ENCODE results near the gene CMIP. TPM values are rescaled to one million over a fixed set of nuclear protein-coding genes. Genes with fewer than 3 reads are reported as not detected.

The CMIP gene
- total RNA-seq, 1 donor from 2014 or later = 59.8 TPM

GRCh38 chr16:81615833-81616232 lies 171.2 kb downstream of the CMIP start:
- intact Hi-C loops (cut with micrococcal nuclease) = loop anchor here (1.0 to 2.0 kb wide), 7 partner anchors 9 to 301 kb away; no protein-coding TSS in a partner anchor

- intact Hi-C loops (cut with micrococcal nuclease) = loop anchor here (1.0 to 2.0 kb wide), 7 partner anchors 9 to 301 kb away; no protein-coding TSS in a partner anchor
Measured at GRCh38 chr16:81616321-81617020, 171.9 kb downstream of the CMIP start.

- intact Hi-C loops (cut with micrococcal nuclease) = loop anchor here (2.0 kb wide), 1 partner anchor 170 kb away; no protein-coding TSS in a partner anchor
Measured at GRCh38 chr16:81617021-81617346, 172.4 kb downstream of the CMIP start.

GRCh38 chr16:81618187-81618586 lies 173.6 kb downstream of the CMIP start:
- intact Hi-C loops (cut with micrococcal nuclease) = no loop called here

GRCh38 chr16:81618661-81619060 lies 174.1 kb downstream of the CMIP start:
- intact Hi-C loops (cut with micrococcal nuclease) = no loop called here

GRCh38 chr16:81620029-81620428 lies 175.4 kb downstream of the CMIP start:
- intact Hi-C loops (cut with micrococcal nuclease) = no loop called here

GRCh38 chr16:81620796-81621195 lies 176.2 kb downstream of the CMIP start:
- intact Hi-C loops (cut with micrococcal nuclease) = no loop called here

- intact Hi-C loops (cut with micrococcal nuclease) = no loop called here
Measured at GRCh38 chr16:81621496-81621895, 176.9 kb downstream of the CMIP start.

GRCh38 chr16:81623365-81624102 lies 178.9 kb downstream of the CMIP start:
- intact Hi-C loops (cut with micrococcal nuclease) = loop anchor here (1.0 kb wide), 6 partner anchors 10 to 257 kb away; no protein-coding TSS in a partner anchor

GRCh38 chr16:81624403-81624759 lies 179.8 kb downstream of the CMIP start:
- intact Hi-C loops (cut with micrococcal nuclease) = no loop called here

GRCh38 chr16:81624760-81625543 lies 180.3 kb downstream of the CMIP start:
- intact Hi-C loops (cut with micrococcal nuclease) = loop anchor here (1.0 kb wide), 1 partner anchor 9 kb away; no protein-coding TSS in a partner anchor

GRCh38 chr16:81625544-81626153 lies 181.0 kb downstream of the CMIP start:
- intact Hi-C loops (cut with micrococcal nuclease) = loop anchor here (1.0 kb wide), 1 partner anchor 9 kb away; no protein-coding TSS in a partner anchor

- intact Hi-C loops (cut with micrococcal nuclease) = no loop called here
Measured at GRCh38 chr16:81626181-81626674, 181.6 kb downstream of the CMIP start.

GRCh38 chr16:81627024-81627423 lies 182.4 kb downstream of the CMIP start:
- intact Hi-C loops (cut with micrococcal nuclease) = no loop called here

GRCh38 chr16:81627729-81628244 lies 183.2 kb downstream of the CMIP start:
- intact Hi-C loops (cut with micrococcal nuclease) = no loop called here

- intact Hi-C loops (cut with micrococcal nuclease) = no loop called here
Measured at GRCh38 chr16:81629034-81629802, 184.6 kb downstream of the CMIP start.

- intact Hi-C loops (cut with micrococcal nuclease) = loop anchor here (10.0 kb wide), 1 partner anchor 1025 kb away; no protein-coding TSS in a partner anchor
Measured at GRCh38 chr16:81629896-81630634, 185.5 kb downstream of the CMIP start.

- intact Hi-C loops (cut with micrococcal nuclease) = loop anchor here (10.0 kb wide), 1 partner anchor 1024 kb away; no protein-coding TSS in a partner anchor
Measured at GRCh38 chr16:81630635-81631031, 186.0 kb downstream of the CMIP start.
